Bronchial epithelial cell (primary cell): ENCODE results near the gene PLEKHB1. TPM values are rescaled to one million over a fixed set of nuclear protein-coding genes. Genes with fewer than 3 reads are reported as not detected.

Source experiments
- DNase-seq: peaks from one replicate; pipeline ENCODE4 v3.0.0-alpha.2; 2010; ENCODE audit warnings: low read depth
- FAIRE-seq: peaks from 2 replicates; lab custom pipeline; 2011; peaks lifted over from hg19 to GRCh38; lab: Jason Lieb, UNC
- H3K27me3 ChIP-seq: 2 replicates; pipeline ENCODE4 v1.5.1; 2011; ENCODE audit warnings: low read length; ENCODE audit not compliant: control insufficient read depth, insufficient read depth
- H3K36me3 ChIP-seq: 2 replicates; pipeline ENCODE4 v1.5.1; 2011; ENCODE audit warnings: low read length; ENCODE audit not compliant: control insufficient read depth, insufficient read depth
- H3K4me3 ChIP-seq: 2 replicates; pipeline ENCODE4 v1.5.1; 2011; ENCODE audit warnings: mild to moderate bottlenecking, low read depth, low read length, control low read depth
- CTCF ChIP-seq: IDR thresholded peaks from 2 replicates; pipeline ENCODE4 v1.5.1; 2011; ENCODE audit warnings: mild to moderate bottlenecking, moderate library complexity, low read length, control low read depth, inconsistent platforms; ENCODE audit not compliant: insufficient read depth, severe bottlenecking
- total RNA-seq: library from RNA; depleted of rRNA; stranded (reverse); fragments of >200 nt; gene quantifications from 2 replicates; pipeline ENCODE4 v1.2.1, GENCODE V29; 2014

Gene PLEKHB1
- total RNA-seq, 1 donor from 2014 or later = not detected

DNA sequence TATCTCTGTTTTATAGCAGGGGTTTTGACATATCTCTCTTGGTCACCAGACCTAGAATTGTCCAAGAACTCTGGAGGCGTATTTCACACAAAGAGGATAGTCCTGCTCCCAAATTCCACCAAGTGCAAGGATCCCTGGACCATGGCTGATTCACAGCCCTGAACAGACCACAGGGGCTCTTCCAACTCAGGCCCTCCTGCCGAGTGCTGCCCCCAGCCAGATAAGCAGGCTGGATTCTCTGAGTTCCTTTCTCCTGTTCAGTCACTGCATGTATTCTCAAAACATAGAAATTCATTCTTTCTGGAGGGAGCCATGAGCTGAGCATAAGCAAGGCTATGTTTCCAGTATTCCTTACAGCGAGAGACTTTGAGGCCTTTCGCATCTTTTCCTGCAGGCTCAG, 13.4 kb upstream of the PLEKHB1 start:
- FAIRE-seq = no peak
- Histone ChIP-seq H3K36me3 (no peaks in the 10 kb centered on the region), H3K4me3 (no peak overlapping the region), H3K27me3 (no peaks in the 10 kb centered on the region)
- TF ChIP-seq CTCF = no peak
- DNase-seq = no peak

- Histone ChIP-seq H3K36me3 (no peaks in the 10 kb centered on the region), H3K27me3 (no peaks in the 10 kb centered on the region), H3K4me3 (no peak overlapping the region)
- DNase-seq (no peak), FAIRE-seq (no peak)
- TF ChIP-seq CTCF = no peak
These were observed 12.4 kb upstream of the PLEKHB1 start for GRCh38 chr11:73633999-73634398.

DNA sequence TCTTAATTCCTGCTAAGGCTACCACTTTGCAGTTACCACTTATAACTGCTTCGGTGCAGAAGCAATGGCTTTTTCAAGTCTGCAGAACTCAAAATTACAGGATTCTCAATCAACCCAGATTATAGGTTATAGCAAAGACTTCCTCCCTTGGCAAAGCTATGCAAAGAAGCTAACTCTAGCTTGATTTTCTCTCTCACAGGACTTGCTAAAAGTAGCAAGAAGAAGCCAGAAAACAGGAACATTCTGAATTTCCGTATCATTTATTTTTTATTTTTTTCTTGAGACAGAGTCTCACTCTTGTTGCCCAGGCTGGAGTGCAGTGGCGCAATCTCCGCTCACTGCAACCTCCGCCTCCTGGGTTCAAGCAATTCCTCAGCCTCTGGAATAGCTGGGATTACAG, 10.7 kb upstream of the PLEKHB1 start:
- H3K27me3 ChIP-seq = peaks cover 1% of the 10 kb centered on the region
- TF ChIP-seq CTCF = no peak
- H3K36me3 ChIP-seq = no peaks in the 10 kb centered on the region
- DNase-seq (no peak), FAIRE-seq (no peak)
- H3K4me3 ChIP-seq = no peak overlapping the region

DNA sequence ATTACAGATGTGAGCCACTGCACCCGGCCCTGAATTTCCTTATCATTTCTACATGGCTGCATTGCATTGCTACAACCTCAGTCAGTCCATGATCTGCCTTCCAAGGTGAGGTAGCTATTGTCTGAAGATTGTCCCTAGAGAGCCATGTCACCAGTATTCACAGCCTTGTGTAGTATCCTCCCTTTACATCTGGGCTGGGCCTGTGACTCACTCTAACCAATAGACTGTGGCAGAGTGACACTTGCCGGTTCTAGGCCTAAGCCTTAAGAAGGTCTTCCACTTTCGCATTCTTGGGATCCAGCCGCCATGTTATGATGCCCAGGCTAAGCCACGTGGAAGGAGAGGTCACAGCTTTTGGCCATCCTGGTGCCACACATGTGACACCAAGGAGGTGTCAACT, 10.1 kb upstream of the PLEKHB1 start:
- FAIRE-seq (peak; percentile 52), DNase-seq (no peak)
- H3K27me3 ChIP-seq = peaks cover 2% of the 10 kb centered on the region
- no peaks in the 10 kb centered on the region for H3K36me3 ChIP-seq
- TF ChIP-seq CTCF = no peak
- H3K4me3 ChIP-seq = no peak overlapping the region

DNA sequence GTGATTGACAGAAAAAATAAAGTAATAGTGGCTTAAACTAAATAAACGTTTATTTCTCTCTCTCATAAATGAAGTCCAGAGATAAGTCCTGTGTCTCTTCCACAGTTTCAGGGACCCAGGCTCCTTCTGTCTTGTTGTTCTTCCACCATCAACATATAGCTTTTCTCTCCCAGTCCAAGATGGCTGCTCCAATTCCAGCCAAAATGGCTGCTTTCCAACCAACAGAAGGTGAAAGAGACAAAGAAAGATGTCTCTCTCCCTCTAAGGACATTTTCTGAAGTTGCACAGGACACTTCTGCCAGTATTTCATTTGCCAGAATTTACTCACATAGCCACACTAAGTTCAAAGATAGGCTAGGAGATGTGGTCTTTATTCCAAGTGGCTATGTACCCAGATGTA, 9.4 kb upstream of the PLEKHB1 start:
- H3K27me3 ChIP-seq = peaks cover 2% of the 10 kb centered on the region
- FAIRE-seq (no peak), DNase-seq (no peak)
- no peaks in the 10 kb centered on the region for H3K36me3 ChIP-seq
- no peak for TF ChIP-seq CTCF
- no peak overlapping the region for H3K4me3 ChIP-seq

DNA sequence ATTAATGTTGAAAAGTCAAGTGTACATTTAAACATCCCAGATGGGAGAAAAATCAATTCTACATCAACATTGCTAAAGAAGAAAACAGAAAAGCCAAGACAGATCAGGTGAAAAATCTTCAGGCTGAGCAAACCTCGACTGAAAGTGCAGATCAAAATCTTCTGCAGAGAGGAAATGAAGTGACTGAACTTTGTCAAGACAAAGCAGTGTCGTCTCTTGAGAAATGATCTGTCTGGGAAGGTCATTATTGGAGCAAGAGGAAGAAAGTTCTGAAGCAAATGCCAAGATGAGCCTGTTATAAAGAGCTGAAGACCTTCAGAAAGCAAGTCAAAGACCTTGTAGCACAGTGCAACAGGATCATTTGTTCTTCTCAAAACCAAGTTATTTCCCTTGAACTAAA, 5.8 kb upstream of the PLEKHB1 start:
- H3K36me3 ChIP-seq = no peaks in the 10 kb centered on the region
- no peak for FAIRE-seq
- peaks cover 2% of the 10 kb centered on the region for H3K27me3 ChIP-seq
- no peak for TF ChIP-seq CTCF
- no peak for DNase-seq
- no peak overlapping the region for H3K4me3 ChIP-seq
